HCT116 (cell line): Measurements from ENCODE around the gene ANXA2R.
A peak's percentile ranks its signal among the peaks of the same experiment; 100 is the strongest.

Experiments
- ATF3 ChIP-seq: IDR thresholded peaks from 2 replicates; pipeline ENCODE4 v1.6.1; 2012
- CBX3 ChIP-seq: IDR thresholded peaks from 2 replicates; pipeline ENCODE4 v1.6.1; 2012; ENCODE audit warnings: low read depth
- CEBPB ChIP-seq: IDR thresholded peaks from 2 replicates; pipeline ENCODE4 v1.6.1; 2012; ENCODE audit warnings: low read depth
- CTCF ChIP-seq, 3 experiments: fragments of 200-600 bp in 1 of 3; sonication (generic) in 1 of 3; IDR thresholded peaks in 2 of 3; conservative IDR thresholded peaks in 1 of 3; 2 replicates each; pipeline ENCODE4 v1.5.1; 2012 to 2017; ENCODE audit warnings: low read depth in 2 of 3, low read length in 2 of 3, antibody characterized with exemption in 1 of 3, borderline replicate concordance in 1 of 3, control low read depth in 1 of 3, mild to moderate bottlenecking in 1 of 3, mixed read lengths in 1 of 3, mixed run types in 1 of 3, moderate library complexity in 1 of 3; ENCODE audit not compliant: insufficient read depth in 1 of 3
- POLR2A ChIP-seq: IDR thresholded peaks from 2 replicates; pipeline ENCODE4 v1.7.0; 2011; ENCODE audit warnings: borderline replicate concordance; ENCODE audit not compliant: insufficient read depth, insufficient read length; ENCODE audit errors: extremely low read depth
- POLR2AphosphoS5 ChIP-seq: IDR thresholded peaks from 2 replicates; pipeline ENCODE4 v1.6.1; 2011; ENCODE audit warnings: mild to moderate bottlenecking, low read depth, low read length, moderate library complexity
- RAD21 ChIP-seq: IDR thresholded peaks from 2 replicates; pipeline ENCODE4 v1.6.1; 2012; ENCODE audit warnings: low read depth, mild to moderate bottlenecking
- REST ChIP-seq: IDR thresholded peaks from 2 replicates; pipeline ENCODE4 v1.6.1; 2012; ENCODE audit warnings: low read depth
- YY1 ChIP-seq: IDR thresholded peaks from 2 replicates; pipeline ENCODE4 v1.6.1; 2011; ENCODE audit warnings: low read length, low read depth, moderate library complexity, mild to moderate bottlenecking; ENCODE audit not compliant: insufficient replicate concordance; ENCODE audit errors: extremely low read depth

- TF ChIP-seq POLR2AphosphoS5 (peak; percentile 48), CTCF (IDR thresholded peaks at IDR 0.05 in 2 of 3, conservative IDR thresholded peaks at IDR 0.05 in 1 of 3; ENCODE audit: borderline replicate concordance in 1 of 3, insufficient read depth in 1 of 3, low read depth in 2 of 3, low read length in 2 of 3) (no peak), POLR2A (no peak), RAD21 (no peak), YY1 (no peak), ATF3 (no peak), CEBPB (no peak), REST (no peak), CBX3 (no peak)
Observed at GRCh38 chr5:42992088-42992879, 47.8 kb downstream of the ANXA2R start.
